ENCODE data around the gene KSR2. TPM values are rescaled to one million over a fixed set of nuclear protein-coding genes. Genes with fewer than 3 reads are reported as not detected.

KSR2 gene
- total and polyA plus RNA-seq, 2 of the 13 experiments (the other 11 are each of a cell fraction or from before 2014, with no cell fraction given): 0.02 TPM; not detected in 1

DNA sequence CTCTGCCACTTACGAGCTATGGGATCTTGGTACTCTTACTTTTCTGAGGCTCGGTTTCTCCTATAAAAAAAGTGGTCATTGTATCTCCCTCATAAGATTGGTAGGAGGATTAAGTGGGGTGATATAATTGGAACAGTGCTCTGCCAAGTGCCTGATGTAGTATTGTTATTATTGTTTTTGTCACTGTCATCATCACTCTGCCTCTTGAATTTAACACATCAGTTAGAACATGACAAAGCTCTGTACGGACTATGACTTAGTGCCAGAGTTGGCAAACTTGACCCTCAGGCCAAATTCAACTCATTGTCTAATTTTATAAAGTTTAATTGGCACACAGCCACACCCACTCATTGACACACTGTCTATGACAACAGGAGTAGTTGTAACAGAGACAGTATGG is 378.4 kb downstream of the KSR2 start (continued):
- TF ChIP-seq EHMT2 (IDR thresholded peaks at IDR 0.05; ENCODE audit: borderline replicate concordance, low read depth, low read length) (no peak), ZNF234 (CRISPR knock-in tag; conservative IDR thresholded peaks at IDR 0.05) (no peak), KLF15 (CRISPR knock-in tag; IDR thresholded peaks at IDR 0.05; ENCODE audit: borderline replicate concordance) (no peak), SIN3A (IDR thresholded peaks at IDR 0.05; ENCODE audit: borderline replicate concordance, low read depth, low read length) (no peak), ZNF260 (CRISPR knock-in tag; IDR thresholded peaks at IDR 0.05; ENCODE audit: borderline replicate concordance, low read depth) (no peak), ZFY (CRISPR knock-in tag; IDR thresholded peaks at IDR 0.05) (no peak), ASH2L (IDR thresholded peaks at IDR 0.05; ENCODE audit: insufficient read length, low read depth, low read length) (no peak)

DNA sequence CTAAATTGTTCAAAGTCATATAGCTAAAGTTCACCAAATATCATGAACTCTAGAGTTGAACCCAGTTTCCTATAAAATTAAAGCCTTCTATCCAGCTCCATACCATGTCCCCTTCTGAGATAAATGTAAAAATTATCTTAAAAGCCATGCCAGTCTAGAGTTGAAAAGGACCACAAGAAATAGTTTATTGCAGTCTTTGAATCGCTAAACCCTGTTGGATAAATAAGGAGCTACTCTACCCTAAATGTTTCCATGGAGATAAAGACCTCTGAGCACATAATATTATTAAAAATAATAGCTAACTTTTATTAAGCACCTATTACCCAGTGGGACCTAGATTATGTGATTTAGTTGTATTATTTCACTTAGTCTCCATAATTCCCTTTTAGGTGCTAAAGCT is 379.8 kb downstream of the KSR2 start:
- WGBS (ENCODE audit: low lambda C conversion rate): 5% methylated on average over 1 of the region's 1 CpG

More for the DNA sequence above, 379.8 kb downstream of the KSR2 start:
- Histone ChIP-seq H3K9ac (ENCODE audit: insufficient read depth, low read depth, low read length) (no peak overlapping the region), H3K4me1 (ENCODE audit: insufficient read depth, low read length) (no peaks in the 10 kb centered on the region), H2AFZ (ENCODE audit: low read length) (no peak overlapping the region), H3K27ac (ENCODE audit: extremely low read length, insufficient read depth, low read length) (no peak overlapping the region), H3K4me3 (replicated peaks in 1 of 3; ENCODE audit: insufficient read depth in 1 of 3, low read depth in 2 of 3, low read length in 3 of 3) (no peak overlapping the region), H3K79me2 (ENCODE audit: insufficient read depth, low read length) (no peaks in the 10 kb centered on the region), H3K9me3 (ENCODE audit: low read length) (no peaks in the 10 kb centered on the region), H4K20me1 (ENCODE audit: insufficient read depth, low read length) (no peaks in the 10 kb centered on the region; the same call in 1 of the 2 replicates), H3K4me2 (ENCODE audit: low read depth, low read length) (no peak overlapping the region), H3K36me3 (replicated peaks in 1 of 2; ENCODE audit: control insufficient read depth in 1 of 2, insufficient read depth in 2 of 2, low read length in 2 of 2) (no peaks in the 10 kb centered on the region), H3K27me3 (ENCODE audit: control insufficient read depth in 1 of 2, insufficient read depth in 2 of 2, low read length in 2 of 2) (peaks cover 0 to 9% of the 10 kb centered on the region in 2 experiments; a peak in 2 of 5 replicates)
- DNase-seq (ENCODE audit: low spot score) (no peak), FAIRE-seq (no peak), ATAC-seq (no peak)
- no TSS peak for BruUV-seq (replicated peaks)
- CTCF ChIA-PET (ENCODE audit: low intra/inter-chr PET ratio, low total read pairs): interaction anchor here (5.2 kb wide), 1 partner anchor 221 kb away, joined by 63 read pairs; no protein-coding TSS in a partner anchor
- intact Hi-C loops (cut with micrococcal nuclease; ENCODE audit: unreplicated experiment) (loop anchor here (5.0 kb wide), 1 partner anchor 352 kb away; no protein-coding TSS in a partner anchor), in situ Hi-C loops (cut with HindIII; ENCODE audit: extremely low pct_ligation_motif_present, low pct_unique_long_range_greater_than_20kb) (loop anchor here (5.0 to 10.0 kb wide), 3 partner anchors 222 to 354 kb away; no protein-coding TSS in a partner anchor)
- no peak for TF ChIP-seq ZNF7 (CRISPR knock-in tag; IDR thresholded peaks at IDR 0.05)
- TF ChIP-seq RELA (CRISPR knock-in tag; IDR thresholded peaks at IDR 0.05): no peak
- no peak for TF ChIP-seq PHF21A (CRISPR knock-in tag; IDR thresholded peaks at IDR 0.05)
- TF ChIP-seq, protein P1, sequence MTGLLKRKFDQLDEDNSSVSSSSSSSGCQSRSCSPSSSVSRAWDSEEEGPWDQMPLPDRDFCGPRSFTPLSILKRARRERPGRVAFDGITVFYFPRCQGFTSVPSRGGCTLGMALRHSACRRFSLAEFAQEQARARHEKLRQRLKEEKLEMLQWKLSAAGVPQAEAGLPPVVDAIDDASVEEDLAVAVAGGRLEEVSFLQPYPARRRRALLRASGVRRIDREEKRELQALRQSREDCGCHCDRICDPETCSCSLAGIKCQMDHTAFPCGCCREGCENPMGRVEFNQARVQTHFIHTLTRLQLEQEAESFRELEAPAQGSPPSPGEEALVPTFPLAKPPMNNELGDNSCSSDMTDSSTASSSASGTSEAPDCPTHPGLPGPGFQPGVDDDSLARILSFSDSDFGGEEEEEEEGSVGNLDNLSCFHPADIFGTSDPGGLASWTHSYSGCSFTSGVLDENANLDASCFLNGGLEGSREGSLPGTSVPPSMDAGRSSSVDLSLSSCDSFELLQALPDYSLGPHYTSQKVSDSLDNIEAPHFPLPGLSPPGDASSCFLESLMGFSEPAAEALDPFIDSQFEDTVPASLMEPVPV (CRISPR knock-in tag; IDR thresholded peaks at IDR 0.05): no peak
- TF ChIP-seq HOXA3 (CRISPR knock-in tag; IDR thresholded peaks at IDR 0.05): no peak
- TF ChIP-seq, protein P2, sequence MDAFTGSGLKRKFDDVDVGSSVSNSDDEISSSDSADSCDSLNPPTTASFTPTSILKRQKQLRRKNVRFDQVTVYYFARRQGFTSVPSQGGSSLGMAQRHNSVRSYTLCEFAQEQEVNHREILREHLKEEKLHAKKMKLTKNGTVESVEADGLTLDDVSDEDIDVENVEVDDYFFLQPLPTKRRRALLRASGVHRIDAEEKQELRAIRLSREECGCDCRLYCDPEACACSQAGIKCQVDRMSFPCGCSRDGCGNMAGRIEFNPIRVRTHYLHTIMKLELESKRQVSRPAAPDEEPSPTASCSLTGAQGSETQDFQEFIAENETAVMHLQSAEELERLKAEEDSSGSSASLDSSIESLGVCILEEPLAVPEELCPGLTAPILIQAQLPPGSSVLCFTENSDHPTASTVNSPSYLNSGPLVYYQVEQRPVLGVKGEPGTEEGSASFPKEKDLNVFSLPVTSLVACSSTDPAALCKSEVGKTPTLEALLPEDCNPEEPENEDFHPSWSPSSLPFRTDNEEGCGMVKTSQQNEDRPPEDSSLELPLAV (CRISPR knock-in tag; conservative IDR thresholded peaks at IDR 0.05; ENCODE audit: low read depth): no peak
- TF ChIP-seq GABPB1 (CRISPR knock-in tag; IDR thresholded peaks at IDR 0.05): no peak
- TF ChIP-seq, protein P3, sequence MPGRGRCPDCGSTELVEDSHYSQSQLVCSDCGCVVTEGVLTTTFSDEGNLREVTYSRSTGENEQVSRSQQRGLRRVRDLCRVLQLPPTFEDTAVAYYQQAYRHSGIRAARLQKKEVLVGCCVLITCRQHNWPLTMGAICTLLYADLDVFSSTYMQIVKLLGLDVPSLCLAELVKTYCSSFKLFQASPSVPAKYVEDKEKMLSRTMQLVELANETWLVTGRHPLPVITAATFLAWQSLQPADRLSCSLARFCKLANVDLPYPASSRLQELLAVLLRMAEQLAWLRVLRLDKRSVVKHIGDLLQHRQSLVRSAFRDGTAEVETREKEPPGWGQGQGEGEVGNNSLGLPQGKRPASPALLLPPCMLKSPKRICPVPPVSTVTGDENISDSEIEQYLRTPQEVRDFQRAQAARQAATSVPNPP (CRISPR knock-in tag; IDR thresholded peaks at IDR 0.05): no peak
- TF ChIP-seq, protein P4, sequence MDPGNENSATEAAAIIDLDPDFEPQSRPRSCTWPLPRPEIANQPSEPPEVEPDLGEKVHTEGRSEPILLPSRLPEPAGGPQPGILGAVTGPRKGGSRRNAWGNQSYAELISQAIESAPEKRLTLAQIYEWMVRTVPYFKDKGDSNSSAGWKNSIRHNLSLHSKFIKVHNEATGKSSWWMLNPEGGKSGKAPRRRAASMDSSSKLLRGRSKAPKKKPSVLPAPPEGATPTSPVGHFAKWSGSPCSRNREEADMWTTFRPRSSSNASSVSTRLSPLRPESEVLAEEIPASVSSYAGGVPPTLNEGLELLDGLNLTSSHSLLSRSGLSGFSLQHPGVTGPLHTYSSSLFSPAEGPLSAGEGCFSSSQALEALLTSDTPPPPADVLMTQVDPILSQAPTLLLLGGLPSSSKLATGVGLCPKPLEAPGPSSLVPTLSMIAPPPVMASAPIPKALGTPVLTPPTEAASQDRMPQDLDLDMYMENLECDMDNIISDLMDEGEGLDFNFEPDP (CRISPR knock-in tag; conservative IDR thresholded peaks at IDR 0.05): no peak
- TF ChIP-seq ARNTL (CRISPR knock-in tag; IDR thresholded peaks at IDR 0.05): no peak
- no peak for TF ChIP-seq SSRP1 (CRISPR knock-in tag; IDR thresholded peaks at IDR 0.05)
- POLR2A ChIA-PET: interaction anchor here (1.0 kb wide), 1 partner anchor 222 kb away, joined by 3 read pairs; no protein-coding TSS in a partner anchor

All from HepG2 (cell line).